GM21717 (cell line): Measurements from ENCODE around the gene ARIH2.

Experiments
- ATAC-seq: cut with Tn5 transposase; IDR thresholded peaks from one replicate; pipeline ENCODE4 v1.9.1; 2021; ENCODE audit warnings: mild to moderate bottlenecking, moderate library complexity; ENCODE audit not compliant: unreplicated experiment

ARIH2 gene

GRCh38 chr3:49030321-49030720, 111.7 kb downstream of the ARIH2 start:
- ATAC-seq, result no peak

- no peak for ATAC-seq
These were observed 114.1 kb downstream of the ARIH2 start for GRCh38 chr3:49032646-49033304.

- no peak for ATAC-seq
These were observed 116.0 kb downstream of the ARIH2 start for GRCh38 chr3:49034650-49035049.

- ATAC-seq, result no peak
These were observed 116.6 kb downstream of the ARIH2 start for GRCh38 chr3:49035281-49035680.
